ENCODE results near the gene TRAF1. TPM values are rescaled to one million over a fixed set of nuclear protein-coding genes. Genes with fewer than 3 reads are reported as not detected.

TRAF1 gene
- total and polyA plus RNA-seq, 3 donors from 2014 or later: 3.9 to 8.6 (median 6.5) TPM

DNA sequence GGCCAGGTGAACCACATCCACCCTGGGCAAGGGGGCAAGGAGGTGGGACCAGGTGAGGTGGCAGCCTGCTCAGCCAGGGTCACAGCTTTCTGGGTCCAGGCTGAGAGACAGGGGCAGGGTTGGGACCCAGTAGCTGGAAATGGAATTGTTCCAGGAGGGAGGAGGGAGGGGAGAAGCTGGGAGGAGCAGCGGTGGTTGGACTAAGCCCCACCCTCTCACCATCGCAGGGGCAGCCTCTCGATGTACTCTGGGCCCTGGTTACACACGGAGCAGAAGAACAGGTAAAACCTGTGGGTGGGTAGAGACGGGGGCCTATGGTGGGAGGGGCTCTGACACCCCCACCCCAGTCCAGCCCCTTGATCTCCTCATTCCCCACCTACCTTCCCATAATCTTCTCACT, 60.8 kb downstream of the TRAF1 start:
- intact Hi-C loops (cut with DNase I; ENCODE audit: low total_unique reads): no loop called here
- no peaks in the 10 kb centered on the region for H3K27me3 ChIP-seq
- no peaks in the 10 kb centered on the region for H3K9me3 ChIP-seq
- DNase-seq: no peak
- no peak for TF ChIP-seq POLR2A (IDR thresholded peaks at IDR 0.05)
- TF ChIP-seq, protein P1, sequence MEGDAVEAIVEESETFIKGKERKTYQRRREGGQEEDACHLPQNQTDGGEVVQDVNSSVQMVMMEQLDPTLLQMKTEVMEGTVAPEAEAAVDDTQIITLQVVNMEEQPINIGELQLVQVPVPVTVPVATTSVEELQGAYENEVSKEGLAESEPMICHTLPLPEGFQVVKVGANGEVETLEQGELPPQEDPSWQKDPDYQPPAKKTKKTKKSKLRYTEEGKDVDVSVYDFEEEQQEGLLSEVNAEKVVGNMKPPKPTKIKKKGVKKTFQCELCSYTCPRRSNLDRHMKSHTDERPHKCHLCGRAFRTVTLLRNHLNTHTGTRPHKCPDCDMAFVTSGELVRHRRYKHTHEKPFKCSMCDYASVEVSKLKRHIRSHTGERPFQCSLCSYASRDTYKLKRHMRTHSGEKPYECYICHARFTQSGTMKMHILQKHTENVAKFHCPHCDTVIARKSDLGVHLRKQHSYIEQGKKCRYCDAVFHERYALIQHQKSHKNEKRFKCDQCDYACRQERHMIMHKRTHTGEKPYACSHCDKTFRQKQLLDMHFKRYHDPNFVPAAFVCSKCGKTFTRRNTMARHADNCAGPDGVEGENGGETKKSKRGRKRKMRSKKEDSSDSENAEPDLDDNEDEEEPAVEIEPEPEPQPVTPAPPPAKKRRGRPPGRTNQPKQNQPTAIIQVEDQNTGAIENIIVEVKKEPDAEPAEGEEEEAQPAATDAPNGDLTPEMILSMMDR (IDR thresholded peaks at IDR 0.05): no peak
- 53 to 80% methylated on average over 4 to 5 of the region's 5 CpGs for WGBS, 2 donors
- H3K27ac ChIP-seq: no peak overlapping the region
- H3K36me3 ChIP-seq (ENCODE audit: low read depth, missing control alignments): no peaks in the 10 kb centered on the region
- H3K4me1 ChIP-seq: peaks cover 12% of the 10 kb centered on the region
- H3K4me3 ChIP-seq: no peak overlapping the region

DNA sequence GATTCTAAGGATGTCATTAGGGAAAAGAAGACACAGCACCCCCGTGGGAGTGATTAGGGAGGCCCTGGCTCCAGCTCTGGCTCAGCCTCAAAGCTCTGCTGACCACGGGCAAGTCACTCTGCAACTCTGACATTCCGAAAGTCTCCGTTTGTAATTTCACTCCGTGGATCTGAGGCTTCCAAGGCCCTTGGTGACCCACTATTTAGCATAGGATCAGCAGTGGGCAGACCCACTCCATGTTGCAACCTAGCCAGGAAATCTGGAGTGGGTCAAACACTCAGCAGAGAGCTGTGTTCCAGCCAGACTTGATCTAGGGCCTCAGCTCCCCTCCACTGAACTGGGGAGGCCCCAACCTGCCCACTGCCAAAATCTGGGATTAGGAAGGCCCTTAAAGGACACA, 61.4 kb downstream of the TRAF1 start:
- H3K27me3 ChIP-seq: no peaks in the 10 kb centered on the region
- 39 to 56% methylated on average over 5 of the region's 5 CpGs for WGBS, 2 donors
- TF ChIP-seq, protein P1 (IDR thresholded peaks at IDR 0.05): no peak
- no peak for TF ChIP-seq POLR2A (IDR thresholded peaks at IDR 0.05)
- DNase-seq: no peak
- no peaks in the 10 kb centered on the region for H3K9me3 ChIP-seq
- H3K4me1 ChIP-seq: peaks cover 12% of the 10 kb centered on the region
- no peaks in the 10 kb centered on the region for H3K36me3 ChIP-seq (ENCODE audit: low read depth, missing control alignments)
- H3K4me3 ChIP-seq: no peak overlapping the region
- intact Hi-C loops (cut with DNase I; ENCODE audit: low total_unique reads): no loop called here
- no peak overlapping the region for H3K27ac ChIP-seq

DNA sequence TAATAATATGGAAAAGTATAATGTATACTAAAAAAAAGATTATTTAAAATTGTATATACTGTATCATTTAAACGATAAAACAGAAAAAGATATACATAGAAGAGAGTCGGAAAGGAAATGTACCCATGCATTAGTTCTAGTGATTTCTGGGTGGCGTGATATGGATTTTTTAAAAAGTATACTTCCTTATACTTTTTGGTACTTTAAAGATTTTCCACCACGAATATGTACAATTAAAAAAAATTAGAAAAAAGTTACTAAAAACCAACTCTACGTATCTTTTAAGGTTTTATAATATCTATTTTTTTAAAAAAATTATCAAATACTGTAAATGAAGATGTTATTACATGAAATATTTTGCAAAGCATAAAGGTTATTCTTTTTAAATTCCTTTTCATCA, 61.9 kb downstream of the TRAF1 start:
- H3K27ac ChIP-seq: no peak overlapping the region
- no peak for DNase-seq
- H3K4me1 ChIP-seq: peaks cover 12% of the 10 kb centered on the region
- no peaks in the 10 kb centered on the region for H3K27me3 ChIP-seq
- intact Hi-C loops (cut with DNase I; ENCODE audit: low total_unique reads): no loop called here
- H3K9me3 ChIP-seq: no peaks in the 10 kb centered on the region
- no peak overlapping the region for H3K4me3 ChIP-seq
- WGBS, 2 donors: 91 to 92% methylated on average over 5 of the region's 5 CpGs
- no peak for TF ChIP-seq POLR2A (IDR thresholded peaks at IDR 0.05)
- TF ChIP-seq, protein P1 (IDR thresholded peaks at IDR 0.05): no peak
- no peaks in the 10 kb centered on the region for H3K36me3 ChIP-seq (ENCODE audit: low read depth, missing control alignments)

DNA sequence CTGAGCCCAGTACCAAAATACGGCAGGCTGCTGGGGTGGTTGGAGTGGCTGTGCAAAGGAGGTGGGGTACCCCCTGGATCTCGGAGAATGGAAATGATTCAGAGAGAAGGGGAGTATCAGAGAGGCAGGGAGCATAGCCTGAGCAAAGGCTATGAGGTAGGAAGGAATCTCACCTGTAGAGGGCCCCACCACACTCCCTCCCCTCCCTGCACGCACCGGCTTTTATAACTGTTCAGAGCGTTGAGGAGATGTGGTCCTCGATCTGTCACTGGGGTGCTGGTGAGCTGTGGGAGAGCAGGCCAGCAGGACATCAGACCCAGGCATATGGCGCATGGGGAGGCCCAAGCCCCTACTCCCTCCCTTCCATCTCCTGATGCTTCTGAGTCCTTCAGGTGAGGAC, 62.8 kb downstream of the TRAF1 start:
- Histone ChIP-seq H3K4me3 (no peak overlapping the region), H3K9me3 (no peaks in the 10 kb centered on the region), H3K27ac (no peak overlapping the region), H3K36me3 (ENCODE audit: low read depth, missing control alignments) (no peaks in the 10 kb centered on the region), H3K27me3 (no peaks in the 10 kb centered on the region), H3K4me1 (peaks cover 12% of the 10 kb centered on the region)
- TF ChIP-seq POLR2A (IDR thresholded peaks at IDR 0.05): no peak
- TF ChIP-seq, protein P1 (IDR thresholded peaks at IDR 0.05): no peak
- no peak for DNase-seq
- WGBS, 2 donors: 90 to 91% methylated on average over 7 of the region's 7 CpGs
- intact Hi-C loops (cut with DNase I; ENCODE audit: low total_unique reads): no loop called here

DNA sequence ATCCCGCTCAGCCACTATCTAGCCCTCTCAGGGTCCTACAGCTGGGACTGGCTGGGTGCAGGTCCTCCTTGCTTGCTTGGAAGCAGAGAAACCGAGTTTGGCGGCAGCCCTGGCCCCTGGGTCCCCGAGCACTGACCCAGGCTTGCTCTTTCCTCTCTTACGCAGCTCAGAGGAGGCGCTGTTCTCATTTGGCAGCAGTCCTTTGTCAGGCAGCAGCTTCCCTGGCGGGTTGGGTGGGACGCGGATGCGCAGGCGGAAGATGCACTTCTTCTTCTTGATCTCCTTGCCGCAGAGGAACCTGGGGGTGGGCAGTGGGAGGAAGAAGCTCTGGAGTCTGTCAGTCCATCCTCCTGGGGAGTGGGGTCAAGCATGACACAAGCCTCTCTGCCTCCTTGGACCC, 64.1 kb downstream of the TRAF1 start:
- Histone ChIP-seq H3K9me3 (no peaks in the 10 kb centered on the region), H3K27ac (no peak overlapping the region), H3K4me3 (no peak overlapping the region), H3K27me3 (no peaks in the 10 kb centered on the region), H3K4me1 (peaks cover 3% of the 10 kb centered on the region), H3K36me3 (ENCODE audit: low read depth, missing control alignments) (no peaks in the 10 kb centered on the region)
- WGBS, 2 donors: 92 to 95% methylated on average over 8 to 12 of the region's 12 CpGs
- no peak for DNase-seq
- intact Hi-C loops (cut with DNase I; ENCODE audit: low total_unique reads): no loop called here
- no peak for TF ChIP-seq POLR2A (IDR thresholded peaks at IDR 0.05)
- TF ChIP-seq, protein P1 (IDR thresholded peaks at IDR 0.05): no peak

Data from testis (tissue), 3 donors.